Measurements from ENCODE around the gene DDX23. TPM values are rescaled to one million over a fixed set of nuclear protein-coding genes. Genes with fewer than 3 reads are reported as not detected.

DDX23 gene
- total and polyA plus RNA-seq, 2 of the 4 experiments (the other 2 are of a cell fraction): 61.8 to 81.9 TPM

GRCh38 chr12:48779869-48780268 lies 72.1 kb downstream of the DDX23 start:
- Histone ChIP-seq H3K14ac (replicated peaks; ENCODE audit: low read depth, low read length) (0 out of 2 replicates have a peak overlapping the region, but pooled peaks have one; percentile 0), H3K36me3 (ENCODE audit: control insufficient read depth, insufficient read depth, low read length) (peaks cover 43% of the 10 kb centered on the region), H2AK9ac (replicated peaks; ENCODE audit: low read depth, low read length, poor library complexity) (peak overlapping the region; percentile 84), H4K20me1 (ENCODE audit: insufficient read depth, low read length) (peaks cover 15% of the 10 kb centered on the region), H2AFZ (replicated peaks; ENCODE audit: low read length, poor library complexity) (peak overlapping the region; percentile 26), H3K9me1 (ENCODE audit: insufficient read depth, low read length) (peaks cover 16% of the 10 kb centered on the region; the same call in 1 of the 2 replicates), H2AK5ac (ENCODE audit: low read depth, low read length) (peak overlapping the region; percentile 68; the same call in 1 of the 2 replicates), H3K79me1 (ENCODE audit: low read depth in 1 of 2, low read length in 2 of 2) (peaks cover 38 to 52% of the 10 kb centered on the region in 2 experiments), H2BK15ac (ENCODE audit: low read depth, low read length) (no peak overlapping the region), H3K4me2 (ENCODE audit: low read depth, low read length) (no peak overlapping the region), H3K27ac (ENCODE audit: insufficient read depth, low read length) (peak overlapping the region; percentile 7), H4K5ac (ENCODE audit: low read depth, low read length) (no peak overlapping the region), H3K9me3 (ENCODE audit: control insufficient read depth, insufficient read depth, low read length) (no peaks in the 10 kb centered on the region), H2BK5ac (ENCODE audit: low read depth, low read length, poor library complexity, severe bottlenecking) (no peak overlapping the region), H3K4me3 (ENCODE audit: insufficient read depth, low read depth, low read length) (no peak overlapping the region), H4K91ac (ENCODE audit: insufficient read depth, low read depth, low read length) (no peak overlapping the region), H2BK120ac (ENCODE audit: low read depth, low read length) (no peak overlapping the region; the same call in 1 of the 2 replicates), H3K9ac (ENCODE audit: low read depth, low read length) (no peak overlapping the region), H4K8ac (ENCODE audit: low read depth in 2 of 2, low read length in 2 of 2) (peak overlapping the region in 1 of 2 experiments; percentile 71; a peak in 1 of 4 replicates), H3K23ac (ENCODE audit: low read depth, low read length) (peak overlapping the region; percentile 33; the same call in 1 of the 2 replicates), H3K18ac (ENCODE audit: low read depth, low read length) (no peak overlapping the region), H3K27me3 (ENCODE audit: control insufficient read depth, insufficient read depth, low read length) (no peaks in the 10 kb centered on the region), H2BK20ac (ENCODE audit: low read depth, low read length) (no peak overlapping the region), H3K56ac (ENCODE audit: extremely low read depth, insufficient read depth, low read length) (no peak overlapping the region), H3K4ac (ENCODE audit: low read depth, low read length) (0 out of 2 replicates have a peak overlapping the region, but pooled peaks have one; percentile 15), H3K4me1 (ENCODE audit: control insufficient read depth, insufficient read depth, low read length) (peaks cover 13% of the 10 kb centered on the region)
- peak; percentile 62 for DNase-seq
- in situ Hi-C loops (cut with MboI; ENCODE audit: low sequenced_read_pairs): loop anchor here (25.0 kb wide), 1 partner anchor 243 kb away; the partner anchor contains the start of gene OR8S1
- CTCF ChIA-PET: no interaction called here
- TF ChIP-seq RAD21 (IDR thresholded peaks at IDR 0.05; ENCODE audit: low read length): no peak
- peak; percentile 69; the same call in 1 of the 2 replicates for TF ChIP-seq MAZ (IDR thresholded peaks at IDR 0.05; ENCODE audit: borderline replicate concordance, low read depth, low read length)
- no peak for TF ChIP-seq CTCF (conservative IDR thresholded peaks at IDR 0.05; ENCODE audit: low read depth, low read length)
- no peak for TF ChIP-seq FOS (IDR thresholded peaks at IDR 0.05; ENCODE audit: low read depth, low read length)
- no peak for TF ChIP-seq CHD1 (IDR thresholded peaks at IDR 0.05; ENCODE audit: low read depth, low read length)
- dilution Hi-C loops (cut with HindIII; ENCODE audit: low sequenced_read_pairs, unreplicated experiment): no loop called here
- ATAC-seq (ENCODE audit: low read depth): peak; percentile 61
- WGBS, 2 experiments (ENCODE audit: extremely low coverage in 2 of 2, insufficient read length in 1 of 2): no CpG with 5 or more reads among the region's 3 CpGs
- POLR2A ChIA-PET (ENCODE audit: unreplicated experiment): no interaction called here
- no TSS peak for BruUV-seq (replicated peaks)
- intact Hi-C loops (cut with micrococcal nuclease): no loop called here

Small RNAs within 50 kb of the gene (microRNA-seq; reads per million reads assigned to microRNA genes)
- not detected for gene RF00019 (ENCODE audit: insufficient read depth, insufficient read length)
- not detected for gene RNU6-600P (ENCODE audit: insufficient read depth, insufficient read length)

Small RNAs within 50 kb of the gene (small RNA-seq; reads per million reads assigned to genes)
- gene RF00019: 0 reads per million in 5 experiments
- gene RNU6-600P: 0 to 0.60 (median 0) reads per million in 5 experiments

Other genes with a start within 250 kb of the DDX23 start
- gene KANSL2, start 169.9 kb downstream of the DDX23 start, total RNA-seq (2012; rRNA removed): 46.4 and 47.5 TPM in 2 replicates
- gene KANSL2, start 169.9 kb downstream of the DDX23 start, polyA plus RNA-seq (2012; rRNA removed): 23.3 and 25.2 TPM in 2 replicates
- 30.3 and 74.0 TPM in 2 replicates for gene CCNT1, start 135.5 kb downstream of the DDX23 start, total RNA-seq (2012; rRNA removed)
- gene CCNT1, start 135.5 kb downstream of the DDX23 start, polyA plus RNA-seq (2012; rRNA removed): 7.9 and 9.0 TPM in 2 replicates
- gene ADCY6, start 63.1 kb downstream of the DDX23 start, total RNA-seq (2012; rRNA removed): 18.1 and 18.5 TPM in 2 replicates
- 34.4 and 35.1 TPM in 2 replicates for gene ADCY6, start 63.1 kb downstream of the DDX23 start, polyA plus RNA-seq (2012; rRNA removed)
- gene CACNB3, start 33.7 kb downstream of the DDX23 start, total RNA-seq (2012; rRNA removed): 15.3 and 18.1 TPM in 2 replicates
- 45.1 and 45.2 TPM in 2 replicates for gene CACNB3, start 33.7 kb downstream of the DDX23 start, polyA plus RNA-seq (2012; rRNA removed)
- gene RND1, start 13.7 kb upstream of the DDX23 start, total RNA-seq (2012; rRNA removed): under 0.01 TPM in 1 of 2 replicates, not detected in the other
- gene RND1, start 13.7 kb upstream of the DDX23 start, polyA plus RNA-seq (2012; rRNA removed): 0.21 and 0.26 TPM in 2 replicates
- 4.7 and 5.0 TPM in 2 replicates for gene FKBP11, start 73.3 kb upstream of the DDX23 start, total RNA-seq (2012; rRNA removed)
- gene FKBP11, start 73.3 kb upstream of the DDX23 start, polyA plus RNA-seq (2012; rRNA removed): 40.0 and 44.1 TPM in 2 replicates
- gene ARF3, start 105.3 kb upstream of the DDX23 start, total RNA-seq (2012; rRNA removed): 97.7 and 103 TPM in 2 replicates
- 198 and 222 TPM in 2 replicates for gene ARF3, start 105.3 kb upstream of the DDX23 start, polyA plus RNA-seq (2012; rRNA removed)
- gene WNT10B, start 119.6 kb upstream of the DDX23 start, total RNA-seq (2012; rRNA removed): under 0.01 TPM in 2 replicates
- 0.26 and 0.53 TPM in 2 replicates for gene WNT10B, start 119.6 kb upstream of the DDX23 start, polyA plus RNA-seq (2012; rRNA removed)
- gene WNT1, start 126.2 kb upstream of the DDX23 start, total RNA-seq (2012; rRNA removed): not detected in 2 replicates
- not detected in 2 replicates for gene WNT1, start 126.2 kb upstream of the DDX23 start, polyA plus RNA-seq (2012; rRNA removed)
- under 0.01 and 0.18 TPM in 2 replicates for gene DDN, start 147.2 kb upstream of the DDX23 start, total RNA-seq (2012; rRNA removed)
- 0.21 and 0.22 TPM in 2 replicates for gene DDN, start 147.2 kb upstream of the DDX23 start, polyA plus RNA-seq (2012; rRNA removed)
- gene PRKAG1, start 166.6 kb upstream of the DDX23 start, total RNA-seq (2012; rRNA removed): 76.4 and 106 TPM in 2 replicates
- gene PRKAG1, start 166.6 kb upstream of the DDX23 start, polyA plus RNA-seq (2012; rRNA removed): 67.8 and 81.1 TPM in 2 replicates
- 6.6 and 10.0 TPM in 2 replicates for gene KMT2D, start 208.6 kb upstream of the DDX23 start, total RNA-seq (2012; rRNA removed)
- gene KMT2D, start 208.6 kb upstream of the DDX23 start, polyA plus RNA-seq (2012; rRNA removed): 24.8 and 25.2 TPM in 2 replicates
- gene RHEBL1, start 217.8 kb upstream of the DDX23 start, total RNA-seq (2012; rRNA removed): 0.56 and 0.72 TPM in 2 replicates
- 0.39 and 0.62 TPM in 2 replicates for gene RHEBL1, start 217.8 kb upstream of the DDX23 start, polyA plus RNA-seq (2012; rRNA removed)
- gene DHH, start 242.6 kb upstream of the DDX23 start, total RNA-seq (2012; rRNA removed): under 0.01 TPM in 2 replicates
- gene DHH, start 242.6 kb upstream of the DDX23 start, polyA plus RNA-seq (2012; rRNA removed): 0.01 and 0.07 TPM in 2 replicates